KMS-11 (cell line): Measurements from ENCODE around the gene GRIK3.
"Not testable (repeated sequence)": the region's sequence is repeated elsewhere in the genome, so short reads cannot be mapped to it uniquely, and the experiment has no call there.

Experiments used
- H2AFZ ChIP-seq: fragments of 200-600 bp; sonication (generic); 2 replicates; pipeline ENCODE4 v1.6.1; 2016; ENCODE audit warnings: antibody characterized with exemption, mixed run types, low read depth
- H3K27ac ChIP-seq: fragments of 200-600 bp; sonication (generic); 2 replicates; pipeline ENCODE4 v1.6.1; 2016; ENCODE audit warnings: mild to moderate bottlenecking, mixed run types
- H3K27me3 ChIP-seq: fragments of 200-600 bp; sonication (generic); 2 replicates; pipeline ENCODE4 v1.6.1; 2017; ENCODE audit warnings: mild to moderate bottlenecking, low read depth, mixed run types, moderate library complexity; ENCODE audit not compliant: insufficient read depth
- H3K36me3 ChIP-seq: fragments of 200-600 bp; sonication (generic); 2 replicates; pipeline ENCODE4 v1.6.1; 2017; ENCODE audit warnings: mild to moderate bottlenecking, mixed run types; ENCODE audit not compliant: insufficient read depth
- H3K4me1 ChIP-seq: fragments of 200-600 bp; sonication (generic); 2 replicates; pipeline ENCODE4 v1.6.1; 2016; ENCODE audit warnings: mild to moderate bottlenecking, low read depth, mixed run types; ENCODE audit not compliant: poor library complexity, severe bottlenecking
- H3K4me2 ChIP-seq: fragments of 200-600 bp; sonication (generic); 2 replicates; pipeline ENCODE4 v1.7.0; 2016; ENCODE audit warnings: mild to moderate bottlenecking, mixed run types
- H3K4me3 ChIP-seq: fragments of 200-600 bp; sonication (generic); IDR thresholded peaks from 2 replicates; pipeline ENCODE4 v1.6.1; 2017; ENCODE audit warnings: low read depth, low read length, mixed read lengths; ENCODE audit not compliant: insufficient read depth
- H3K79me2 ChIP-seq: fragments of 200-600 bp; sonication (generic); 2 replicates; pipeline ENCODE4 v1.6.1; 2016; ENCODE audit warnings: low read depth, mixed run types; ENCODE audit not compliant: insufficient read depth
- H3K9ac ChIP-seq: fragments of 200-600 bp; sonication (generic); 2 replicates; pipeline ENCODE4 v1.6.1; 2016; ENCODE audit warnings: mild to moderate bottlenecking, mixed run types
- H4K20me1 ChIP-seq: fragments of 200-600 bp; sonication (generic); 2 replicates; pipeline ENCODE4 v1.6.1; 2016; ENCODE audit warnings: mild to moderate bottlenecking, mixed run types; ENCODE audit not compliant: insufficient read depth
- CTCF ChIP-seq: fragments of 200-600 bp; sonication (generic); conservative IDR thresholded peaks from 2 replicates; pipeline ENCODE4 v1.6.1; 2017; ENCODE audit warnings: low read depth, mild to moderate bottlenecking, antibody characterized with exemption, low read length, moderate library complexity, mixed read lengths

Gene GRIK3

GRCh38 chr1:36920371-36920770 lies 113.9 kb downstream of the GRIK3 start:
- H3K36me3 ChIP-seq: no peaks in the 10 kb centered on the region
- H3K27me3 ChIP-seq: peaks cover 2% of the 10 kb centered on the region; the same call in 1 of the 2 replicates
- no peak overlapping the region for H2AFZ ChIP-seq
- no peaks in the 10 kb centered on the region for H3K4me1 ChIP-seq
- no peak for TF ChIP-seq CTCF
- H3K4me2 ChIP-seq: no peak overlapping the region
- H3K79me2 ChIP-seq: no peaks in the 10 kb centered on the region
- no peaks in the 10 kb centered on the region for H4K20me1 ChIP-seq
- H3K27ac ChIP-seq: no peak overlapping the region
- no peak overlapping the region for H3K9ac ChIP-seq
- no peak overlapping the region for H3K4me3 ChIP-seq

GRCh38 chr1:36919491-36920145 lies 114.7 kb downstream of the GRIK3 start:
- Histone ChIP-seq H3K27me3 (peaks cover 7% of the 10 kb centered on the region; the same call in 1 of the 2 replicates), H3K79me2 (no peaks in the 10 kb centered on the region), H2AFZ (no peak overlapping the region), H3K36me3 (no peaks in the 10 kb centered on the region), H3K27ac (no peak overlapping the region), H4K20me1 (no peaks in the 10 kb centered on the region), H3K4me2 (no peak overlapping the region), H3K9ac (no peak overlapping the region), H3K4me1 (no peaks in the 10 kb centered on the region), H3K4me3 (no peak overlapping the region)
- TF ChIP-seq CTCF: no peak

DNA sequence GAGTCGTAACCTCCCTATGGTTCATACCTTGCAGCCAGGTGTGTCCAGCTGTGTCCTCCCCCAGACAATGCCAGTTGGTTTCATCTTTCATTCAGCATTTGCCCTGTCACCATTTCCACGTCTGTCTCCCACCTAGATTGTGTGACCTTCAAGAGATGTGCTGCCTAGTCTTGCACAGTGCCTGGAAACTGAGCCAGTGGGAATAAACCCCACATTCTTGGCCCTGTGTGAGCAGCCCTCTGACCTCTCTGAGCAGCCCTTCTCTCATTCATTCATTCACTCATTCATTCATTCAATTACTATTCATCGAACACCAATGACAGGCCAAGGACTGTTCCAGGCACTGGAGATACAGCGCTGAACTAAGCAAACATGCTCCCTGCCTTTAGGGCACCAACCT lies 115.7 kb downstream of the GRIK3 start:
- Histone ChIP-seq H3K4me3 (no peak overlapping the region), H3K27ac (no peak overlapping the region)
- no peak for TF ChIP-seq CTCF

DNA sequence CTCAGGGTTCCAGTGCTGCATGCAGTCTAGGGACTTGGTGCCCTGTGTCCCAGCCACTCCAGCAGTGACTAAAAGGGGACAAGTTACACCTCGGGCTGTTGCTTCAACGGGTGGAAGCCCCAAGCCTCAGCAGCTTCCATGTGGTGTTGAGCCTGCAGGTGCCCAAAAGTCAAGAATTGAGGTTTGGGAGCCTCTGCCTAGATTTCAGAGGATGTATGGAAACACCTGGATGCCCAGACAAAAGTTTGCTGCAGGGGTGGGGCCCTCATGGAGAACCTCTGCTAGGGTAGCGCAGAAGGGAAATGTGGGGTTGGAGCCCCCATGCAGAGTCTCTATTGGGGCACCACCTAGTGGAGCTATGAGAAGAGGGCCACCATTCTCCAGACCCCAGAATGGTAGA lies 117.8 kb downstream of the GRIK3 start:
- H2AFZ ChIP-seq, H3K4me2 ChIP-seq: not testable (repeated sequence)

More for the DNA sequence above, 115.7 kb downstream of the GRIK3 start:
- Histone ChIP-seq H3K79me2 (no peaks in the 10 kb centered on the region), H3K9ac (no peak overlapping the region), H3K27me3 (peaks cover 7% of the 10 kb centered on the region; the same call in 1 of the 2 replicates), H3K36me3 (no peaks in the 10 kb centered on the region), H3K4me2 (no peak overlapping the region), H3K4me1 (no peaks in the 10 kb centered on the region), H4K20me1 (no peaks in the 10 kb centered on the region), H2AFZ (no peak overlapping the region)

GRCh38 chr1:36913484-36914060 lies 120.7 kb downstream of the GRIK3 start:
- no peak overlapping the region for H3K4me3 ChIP-seq
- H2AFZ ChIP-seq: no peak overlapping the region
- no peaks in the 10 kb centered on the region for H3K4me1 ChIP-seq
- H3K79me2 ChIP-seq: no peaks in the 10 kb centered on the region
- no peak for TF ChIP-seq CTCF
- H3K27ac ChIP-seq: no peak overlapping the region
- H3K36me3 ChIP-seq: no peaks in the 10 kb centered on the region
- no peak overlapping the region for H3K9ac ChIP-seq
- no peak overlapping the region for H3K4me2 ChIP-seq
- peaks cover 17% of the 10 kb centered on the region; the same call in 1 of the 2 replicates for H3K27me3 ChIP-seq
- H4K20me1 ChIP-seq: no peaks in the 10 kb centered on the region

More for the DNA sequence above, 117.8 kb downstream of the GRIK3 start:
- not testable (repeated sequence) for H3K27ac ChIP-seq, H3K27me3 ChIP-seq, H3K4me3 ChIP-seq, H3K9ac ChIP-seq, H3K36me3 ChIP-seq, H3K79me2 ChIP-seq, H3K4me1 ChIP-seq, H4K20me1 ChIP-seq
